ENCODE data around the gene SEPTIN2. TPM values are rescaled to one million over a fixed set of nuclear protein-coding genes. Genes with fewer than 3 reads are reported as not detected.
A peak's percentile ranks its signal among the peaks of the same experiment; 100 is the strongest.
"Not testable (repeated sequence)": the region's sequence is repeated elsewhere in the genome, so short reads cannot be mapped to it uniquely, and the experiment has no call there.

Gene SEPTIN2
- total RNA-seq, 1 donor from 2014 or later: 266 TPM

- DNase-seq: no peak
These were observed 1.3 kb upstream of the SEPTIN2 start for GRCh38 chr2:241314226-241315092.

- DNase-seq: peak; percentile 96
These were observed 439 bp upstream of the SEPTIN2 start, which contains the start of gene HDLBP for GRCh38 chr2:241315093-241315878. Gene HDLBP (minus strand): TSS chr2:241315672. CDS start chr2:241266869, 48,803 bp downstream.

DNA sequence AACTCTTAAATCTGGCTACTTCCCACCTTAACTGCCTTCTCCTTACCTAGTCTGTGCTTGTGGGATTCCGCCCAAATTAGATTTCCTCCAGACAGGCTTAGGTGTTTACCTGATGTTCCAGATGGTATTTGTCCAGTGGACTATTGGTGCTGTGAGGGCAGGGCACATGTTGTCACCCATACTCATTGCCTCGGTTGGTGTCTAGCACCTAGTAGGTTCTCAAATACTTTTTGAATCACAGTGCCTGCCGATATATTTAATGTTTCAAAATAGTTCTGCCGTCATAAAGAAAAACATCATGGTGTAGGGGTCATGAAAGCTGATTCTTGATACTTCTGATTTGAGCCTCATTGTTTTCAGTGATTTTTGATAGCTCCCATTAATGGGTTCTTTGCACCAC lies 1.1 kb downstream of the SEPTIN2 start:
- no peak for DNase-seq

DNA sequence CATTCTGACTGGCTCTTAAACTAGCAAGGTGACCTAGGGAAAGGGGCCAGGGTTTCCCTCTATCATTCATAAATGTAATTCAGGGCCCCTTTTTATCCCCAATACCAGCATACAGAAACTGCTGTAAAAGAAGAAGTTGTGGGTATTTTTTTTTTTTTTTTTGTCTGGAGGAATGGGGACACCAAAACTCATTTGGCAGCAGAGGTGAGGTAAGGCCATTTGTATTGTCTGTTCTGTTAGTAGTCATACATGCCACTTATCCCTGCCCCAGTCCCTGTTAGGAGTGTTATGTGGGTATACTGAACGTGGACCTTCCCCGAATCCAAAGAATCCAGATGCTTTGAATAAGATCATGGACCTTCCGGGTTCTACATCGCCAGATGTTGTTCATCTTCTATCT lies 1.7 kb downstream of the SEPTIN2 start:
- no peak for DNase-seq

DNA sequence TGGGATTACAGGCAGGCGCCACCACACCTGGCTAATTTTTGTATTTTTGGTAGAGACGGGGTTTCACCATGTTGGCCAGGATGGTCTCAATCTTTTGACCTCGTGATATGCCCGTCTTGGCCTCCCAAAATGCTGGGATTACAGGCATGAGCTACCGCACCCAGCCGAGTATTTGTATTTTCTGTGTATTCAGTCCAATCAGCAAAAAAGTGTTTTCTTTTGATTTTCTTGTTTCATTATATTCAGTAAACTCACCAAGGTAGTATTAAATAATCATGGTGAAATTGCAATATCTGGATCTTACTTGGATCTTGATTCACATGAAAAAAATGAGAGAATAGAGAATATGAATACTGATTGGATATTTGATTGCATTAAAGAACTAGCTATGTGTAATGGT lies 3.1 kb downstream of the SEPTIN2 start:
- not testable (repeated sequence) for DNase-seq

DNA sequence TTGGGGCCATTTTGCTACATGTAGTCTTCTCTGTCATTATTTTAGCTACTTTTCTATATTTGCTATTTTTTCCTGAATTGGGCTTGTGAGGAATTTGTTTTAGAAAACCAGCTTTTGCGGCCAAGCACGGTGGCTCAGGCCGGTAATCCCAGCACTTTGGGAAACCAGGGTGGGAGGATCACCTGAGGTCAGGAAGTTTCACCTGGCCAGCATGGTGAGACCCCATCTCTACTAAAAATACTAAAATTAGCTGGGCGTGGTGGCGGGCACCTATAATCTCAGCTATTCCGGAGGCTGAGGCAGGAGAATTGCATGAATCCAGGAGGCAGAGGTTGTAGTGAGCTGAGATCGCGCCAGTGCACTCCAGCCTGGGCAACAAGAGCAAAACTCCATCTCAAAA lies 4.7 kb downstream of the SEPTIN2 start:
- DNase-seq: no peak

- no peak for DNase-seq
These were observed 5.3 kb downstream of the SEPTIN2 start for GRCh38 chr2:241321033-241321432.

DNA sequence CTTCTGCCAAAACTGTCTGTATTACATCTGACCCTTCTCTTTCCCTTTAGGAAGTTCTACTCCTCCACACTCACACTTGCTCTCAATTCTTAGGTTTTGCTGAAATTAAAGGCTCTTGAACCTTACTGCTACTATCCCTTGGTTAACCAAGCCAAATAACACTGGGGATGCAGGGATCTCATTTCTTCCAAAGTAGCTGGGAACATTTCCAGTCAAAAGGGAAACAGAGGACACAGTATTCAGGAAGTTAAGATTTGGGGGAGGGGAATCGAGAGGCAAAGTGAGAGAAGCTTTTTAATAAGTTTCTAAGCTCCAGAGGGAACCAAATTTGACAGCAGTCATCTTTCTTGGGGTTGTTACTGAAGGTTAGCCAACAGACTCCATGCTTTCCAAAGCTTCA lies 6.2 kb downstream of the SEPTIN2 start:
- no peak for DNase-seq

DNA sequence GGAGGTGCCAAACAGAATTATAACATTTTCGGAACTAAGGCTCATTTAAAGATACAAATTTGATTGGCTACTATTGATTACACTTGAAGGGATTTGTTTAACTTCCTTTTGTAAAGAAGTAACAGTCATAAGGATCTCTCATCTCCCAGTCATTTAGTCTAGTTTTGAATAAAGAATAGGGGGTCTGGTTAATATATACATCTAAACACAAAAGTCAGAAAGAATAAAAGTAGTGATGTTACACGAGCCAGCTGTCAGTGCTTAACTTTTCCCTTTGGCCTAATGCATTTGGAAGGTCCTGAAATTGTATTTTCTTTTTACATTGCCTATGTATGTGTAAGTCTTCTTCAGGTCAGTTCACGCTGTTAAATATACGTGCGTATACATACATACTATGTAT lies 8.1 kb downstream of the SEPTIN2 start:
- DNase-seq: no peak

DNA sequence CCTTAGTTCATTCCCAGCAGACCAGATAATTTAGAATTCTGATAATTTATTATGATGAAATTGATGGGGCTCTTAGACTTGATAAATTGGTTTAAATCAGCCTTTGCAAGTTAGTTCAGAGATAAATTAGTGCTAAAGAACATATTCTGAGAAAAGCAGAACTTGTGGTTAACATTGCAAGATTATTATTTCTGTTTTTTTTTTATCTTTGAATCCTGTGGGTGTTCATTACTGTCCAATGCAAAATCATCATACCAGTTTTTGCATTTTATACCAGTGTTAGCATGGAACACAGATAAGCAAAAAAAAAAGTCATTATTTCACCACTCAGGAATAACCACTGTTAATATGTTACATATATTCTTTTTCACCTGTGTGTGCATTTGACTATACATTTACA lies 9.1 kb downstream of the SEPTIN2 start:
- no peak for DNase-seq

DNA sequence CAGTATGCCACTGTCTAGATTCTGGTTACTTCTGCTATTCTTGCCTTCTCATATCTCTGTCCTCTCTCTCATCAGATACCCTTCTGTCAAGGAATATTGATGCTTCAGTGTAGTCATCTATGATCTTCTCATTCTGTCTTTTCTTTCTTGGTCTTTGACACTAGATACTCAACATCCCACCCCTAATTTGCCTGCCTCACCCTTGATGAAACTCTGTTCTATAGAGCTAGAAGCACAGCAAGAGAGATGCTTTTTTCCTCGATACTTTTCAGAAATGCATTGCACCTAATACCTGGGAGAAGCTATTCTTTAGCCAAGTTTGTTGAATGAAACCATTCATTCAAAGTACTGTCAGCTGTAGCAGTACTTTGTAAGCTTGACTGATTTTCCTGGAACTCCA lies 9.5 kb downstream of the SEPTIN2 start:
- no peak for DNase-seq

GRCh38 chr2:241329669-241330615 lies 14.2 kb downstream of the SEPTIN2 start:
- DNase-seq: no peak

DNA sequence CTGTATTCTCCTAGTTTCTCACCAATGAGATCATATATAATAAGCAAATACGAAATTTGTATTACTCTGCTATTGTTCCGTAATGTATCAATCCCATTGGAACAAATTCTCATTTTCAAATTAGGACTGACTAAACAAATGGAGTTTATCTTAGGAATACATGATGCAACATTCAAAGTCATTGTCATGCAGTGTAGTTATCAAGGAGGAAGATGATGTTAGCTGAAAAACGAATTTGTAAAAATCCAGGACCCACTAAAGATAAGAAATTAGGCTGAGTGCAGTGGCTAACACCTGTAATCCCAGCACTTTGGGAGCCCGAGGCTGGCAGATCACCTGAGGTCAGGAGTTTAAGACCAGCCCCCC lies 14.9 kb downstream of the SEPTIN2 start:
- no peak for DNase-seq

DNA sequence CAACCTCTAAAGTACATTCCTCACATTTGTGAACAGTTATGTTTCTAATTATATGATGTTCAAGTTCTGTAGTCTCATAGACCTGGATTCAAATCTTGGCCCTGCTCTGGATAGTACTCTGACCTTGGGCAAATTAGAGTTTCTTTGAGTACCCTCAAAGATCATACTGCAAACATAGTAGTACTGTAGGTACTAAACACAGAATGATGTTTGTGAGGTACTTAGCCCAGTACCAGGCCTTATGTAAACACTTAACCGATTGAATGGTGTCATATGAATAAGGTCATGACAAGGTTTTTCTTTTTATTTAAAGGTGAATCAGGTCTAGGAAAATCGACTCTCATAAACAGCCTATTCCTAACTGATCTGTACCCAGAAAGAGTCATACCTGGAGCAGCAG lies 19.1 kb downstream of the SEPTIN2 start:
- DNase-seq: no peak

- no peak for DNase-seq
These were observed 24.3 kb downstream of the SEPTIN2 start for GRCh38 chr2:241339839-241340630.

GRCh38 chr2:241340631-241341163 lies 25.0 kb downstream of the SEPTIN2 start:
- no peak for DNase-seq

- DNase-seq: no peak
These were observed 29.4 kb downstream of the SEPTIN2 start for GRCh38 chr2:241344925-241345651.

- DNase-seq: no peak
These were observed 34.2 kb downstream of the SEPTIN2 start for GRCh38 chr2:241349941-241350340.

DNA sequence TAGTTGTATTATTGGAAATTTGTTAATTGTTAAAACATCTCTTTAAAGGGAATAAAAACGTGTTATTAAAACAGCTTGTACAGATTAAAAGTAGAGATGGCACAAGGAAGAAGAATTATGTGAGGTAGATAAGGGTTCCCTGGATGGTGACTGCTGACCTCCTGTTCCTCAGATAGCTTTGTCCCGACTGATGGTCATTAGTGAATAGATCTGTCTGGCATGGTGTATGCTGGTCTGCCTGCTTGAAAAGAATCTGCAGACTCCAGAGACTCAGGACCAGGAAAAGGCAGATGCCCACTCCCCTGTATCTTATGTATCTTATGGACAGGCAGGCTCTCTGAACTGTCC lies 34.8 kb downstream of the SEPTIN2 start:
- no peak for DNase-seq

DNA sequence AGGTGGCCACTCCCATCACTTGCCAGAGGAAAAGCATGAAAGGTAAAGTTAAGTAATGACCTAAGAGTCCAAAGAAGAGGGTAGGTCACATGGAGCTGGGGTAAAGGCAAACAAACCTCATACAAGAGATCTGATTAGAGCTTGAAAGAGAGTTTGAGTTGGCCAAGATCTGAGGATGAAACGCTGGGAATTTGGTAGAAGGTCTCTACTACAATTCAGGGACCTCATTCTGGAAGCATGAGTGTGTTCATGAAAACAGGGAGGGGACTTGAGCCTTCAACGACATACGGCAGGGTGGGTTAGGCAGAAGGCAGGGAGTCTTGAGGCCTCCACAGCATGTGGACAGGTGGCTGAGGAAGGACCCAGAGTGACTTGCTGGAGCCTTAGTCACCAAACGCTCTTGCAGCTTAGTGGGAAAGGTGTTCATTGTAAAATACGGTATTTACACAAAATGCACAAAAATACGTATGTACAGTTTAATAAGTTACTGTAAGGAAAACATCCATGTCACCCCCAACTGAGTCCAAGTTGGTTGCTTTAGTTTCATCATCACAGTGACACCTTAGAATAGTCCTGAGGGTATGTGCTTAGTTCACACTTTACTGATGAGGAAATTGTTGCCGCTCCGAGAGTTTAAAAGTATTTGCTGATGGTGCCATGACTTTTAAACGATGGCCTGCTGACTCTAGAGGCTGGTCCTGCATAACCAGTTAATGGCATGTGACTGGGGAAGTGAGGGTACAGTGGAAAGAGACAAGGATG lies 35.3 kb downstream of the SEPTIN2 start:
- no peak for DNase-seq
